Urothelium cell line (cell line): ENCODE measurements around the gene CHST6.
A peak's percentile ranks its signal among the peaks of the same experiment; 100 is the strongest.
"Not testable (repeated sequence)": the region's sequence is repeated elsewhere in the genome, so short reads cannot be mapped to it uniquely, and the experiment has no call there.

Experiments used
- DNase-seq: peaks from one replicate; pipeline ENCODE4 v3.0.0; 2011; ENCODE audit warnings: low spot score, mixed read lengths
- FAIRE-seq: peaks from 2 replicates; lab custom pipeline; 2011; peaks lifted over from hg19 to GRCh38; lab: Jason Lieb, UNC

CHST6 gene

GRCh38 chr16:75503801-75504200 is 8.6 kb upstream of the CHST6 start:
- no peak for FAIRE-seq
- no peak for DNase-seq

- FAIRE-seq (no peak), DNase-seq (no peak)
These were observed 7.8 kb upstream of the CHST6 start for GRCh38 chr16:75502916-75503605.

- not testable (repeated sequence) for DNase-seq, FAIRE-seq
These were observed 6.6 kb upstream of the CHST6 start for GRCh38 chr16:75501820-75502219.

GRCh38 chr16:75501359-75501758 is 6.1 kb upstream of the CHST6 start:
- FAIRE-seq (no peak), DNase-seq (no peak)

GRCh38 chr16:75498605-75499322 is 3.5 kb upstream of the CHST6 start:
- DNase-seq, result not testable (repeated sequence)
- peak; percentile 61 for FAIRE-seq

- DNase-seq, result no peak
- no peak for FAIRE-seq
These were observed 2.3 kb upstream of the CHST6 start for GRCh38 chr16:75497558-75497957.

- FAIRE-seq, result no peak
These were observed 573 bp downstream of the CHST6 start for GRCh38 chr16:75494661-75495075.

GRCh38 chr16:75494184-75494583 is 1.1 kb downstream of the CHST6 start:
- DNase-seq, result no peak
- no peak for FAIRE-seq

More at GRCh38 chr16:75494661-75495075, 573 bp downstream of the CHST6 start:
- peak; percentile 41 for DNase-seq

- FAIRE-seq (no peak), DNase-seq (peak; percentile 31)
These were observed 3.4 kb downstream of the CHST6 start for GRCh38 chr16:75491876-75492275.

- FAIRE-seq, result no peak
These were observed 6.9 kb downstream of the CHST6 start for GRCh38 chr16:75488322-75488721.

GRCh38 chr16:75486676-75487313 is 8.4 kb downstream of the CHST6 start:
- no peak for FAIRE-seq
- DNase-seq, result no peak

More at GRCh38 chr16:75488322-75488721, 6.9 kb downstream of the CHST6 start:
- DNase-seq, result no peak

- no peak for FAIRE-seq
These were observed 9.1 kb downstream of the CHST6 start for GRCh38 chr16:75486014-75486675.

GRCh38 chr16:75485230-75486013 is 9.8 kb downstream of the CHST6 start:
- no peak for FAIRE-seq
- DNase-seq, result no peak

More at GRCh38 chr16:75486014-75486675, 9.1 kb downstream of the CHST6 start:
- no peak for DNase-seq

- FAIRE-seq, result no peak
These were observed 12.0 kb downstream of the CHST6 start for GRCh38 chr16:75483222-75483621.

GRCh38 chr16:75482434-75483205 is 12.6 kb downstream of the CHST6 start:
- no peak for FAIRE-seq
- DNase-seq, result peak; percentile 17

More at GRCh38 chr16:75483222-75483621, 12.0 kb downstream of the CHST6 start:
- peak; percentile 86 for DNase-seq

- DNase-seq (no peak), FAIRE-seq (no peak)
These were observed 13.8 kb downstream of the CHST6 start for GRCh38 chr16:75481475-75481874.

GRCh38 chr16:75479421-75479990 is 15.7 kb downstream of the CHST6 start:
- DNase-seq, result no peak
- FAIRE-seq, result no peak

GRCh38 chr16:75478480-75479345 is 16.5 kb downstream of the CHST6 start:
- FAIRE-seq, result peak; percentile 40

More at GRCh38 chr16:75478480-75479345, 16.5 kb downstream of the CHST6 start:
- DNase-seq, result no peak
